Endodermal cell (in vitro differentiated cells): ENCODE data around the gene THAP7. TPM values are rescaled to one million over a fixed set of nuclear protein-coding genes. Genes with fewer than 3 reads are reported as not detected.
A peak's percentile ranks its signal among the peaks of the same experiment; 100 is the strongest.

ENCODE experiments used
- DNase-seq: peaks from one replicate; pipeline ENCODE4 v3.0.0-alpha.2; 2017
- H3K27ac ChIP-seq: 2 replicates; pipeline ENCODE4 v1.5.1; 2013; ENCODE audit warnings: mild to moderate bottlenecking, low read depth, low read length, moderate library complexity
- H3K27me3 ChIP-seq: 2 replicates; pipeline ENCODE4 v1.6.1; 2013; ENCODE audit warnings: mild to moderate bottlenecking, low read length, moderate library complexity; ENCODE audit not compliant: insufficient read depth, control insufficient read depth, poor library complexity, severe bottlenecking
- H3K36me3 ChIP-seq: 2 replicates; pipeline ENCODE4 v1.7.0; 2013; ENCODE audit warnings: mild to moderate bottlenecking, low read length, moderate library complexity; ENCODE audit not compliant: control insufficient read depth, insufficient read depth
- H3K4me1 ChIP-seq: one replicate; pipeline ENCODE4 v1.7.0; 2013; ENCODE audit warnings: low read length; ENCODE audit not compliant: control insufficient read depth, insufficient read depth
- H3K4me3 ChIP-seq: 2 replicates; pipeline ENCODE4 v1.5.1; 2013; ENCODE audit warnings: mild to moderate bottlenecking, low read length, moderate library complexity
- H3K9ac ChIP-seq: 2 replicates; pipeline ENCODE4 v1.6.1; 2013; ENCODE audit warnings: mild to moderate bottlenecking, low read length, moderate library complexity; ENCODE audit not compliant: poor library complexity, severe bottlenecking; ENCODE audit errors: extremely low read depth
- H3K9me3 ChIP-seq: 2 replicates; pipeline ENCODE4 v1.6.1; 2013; ENCODE audit warnings: mild to moderate bottlenecking, low read length, moderate library complexity; ENCODE audit not compliant: control insufficient read depth
- H3K27ac Mint-ChIP-seq: 2 replicates; pipeline ENCODE4 v1.8.0; 2020; ENCODE audit warnings: mixed read lengths
- H3K27me3 Mint-ChIP-seq: 2 replicates; pipeline ENCODE4 v1.8.0; 2021; ENCODE audit warnings: mild to moderate bottlenecking, mixed read lengths; ENCODE audit not compliant: insufficient read depth
- H3K36me3 Mint-ChIP-seq: 2 replicates; pipeline ENCODE4 v1.8.0; 2020; ENCODE audit warnings: low read depth, mixed read lengths
- H3K4me1 Mint-ChIP-seq: 2 replicates; pipeline ENCODE4 v1.8.0; 2020; ENCODE audit warnings: mixed read lengths
- H3K4me3 Mint-ChIP-seq: 2 replicates; pipeline ENCODE4 v1.8.0; 2020; ENCODE audit warnings: mild to moderate bottlenecking, moderate library complexity, mixed read lengths
- H3K9me3 Mint-ChIP-seq: 2 replicates; pipeline ENCODE4 v1.8.0; 2020; ENCODE audit warnings: mild to moderate bottlenecking, mixed read lengths
- WGBS, 2 experiments: methylation state at CpG; one replicate each; pipeline versions ENCODE4 v1.1.5 to v1.1.7; 2013; ENCODE audit warnings: missing lambda C conversion rate in 2 of 2, mixed read lengths in 1 of 2; ENCODE audit not compliant: insufficient coverage in 1 of 2, insufficient read length in 1 of 2; 5-methylcytosine and 5-hydroxymethylcytosine counted together
- total RNA-seq, 2 donors: library from RNA; stranded (reverse); fragmentation: NEBNext Ultra II Directional in 1 of 2; extraction: Animal tissue kit (Norgen Biotek cat#: 25700) in 1 of 2; gene quantifications; 2 replicates in 1 of 2; 3 replicates in 1 of 2; pipeline ENCODE4 v1.2.1, GENCODE V29; 2021
- TF ChIP-seq, protein P1 (sequence below): fragments of 200-600 bp; sonication (generic); conservative IDR thresholded peaks from 2 replicates; pipeline ENCODE4 v1.5.0; 2021; ENCODE audit warnings: antibody characterized with exemption, mild to moderate bottlenecking

The THAP7 gene
- total RNA-seq, 2 donors from 2014 or later, result 16.6 to 19.6 TPM

DNA sequence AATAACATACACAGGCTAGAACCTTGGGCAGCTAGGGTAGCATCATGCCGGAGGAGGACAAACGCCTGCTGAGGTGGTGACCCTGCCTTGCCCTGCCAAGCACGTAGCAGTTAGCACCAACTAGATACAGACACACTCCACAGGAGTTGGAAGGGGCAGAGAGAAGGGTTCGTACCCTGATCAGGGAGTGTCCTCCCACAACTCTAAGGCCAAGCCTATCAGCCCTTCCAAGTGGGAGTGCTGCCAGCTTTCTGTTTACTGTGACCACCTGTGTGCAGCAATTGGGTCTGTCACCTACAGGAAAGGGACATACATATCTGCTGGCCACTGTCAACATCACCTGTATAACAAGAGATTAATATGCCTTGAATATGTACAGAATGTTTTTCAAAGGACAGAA, 1.9 kb upstream of the THAP7 start:
- Mint-ChIP-seq H3K4me1 (peaks cover 12% of the 10 kb centered on the region), H3K4me3 (peak overlapping the region; percentile 84), H3K27ac (no peak overlapping the region), H3K36me3 (no peaks in the 10 kb centered on the region), H3K9me3 (no peaks in the 10 kb centered on the region), H3K27me3 (no peaks in the 10 kb centered on the region)
- peaks cover 11% of the 10 kb centered on the region for H3K4me1 ChIP-seq
- H3K27ac ChIP-seq, result no peak overlapping the region
- H3K27me3 ChIP-seq, result no peaks in the 10 kb centered on the region
- peak overlapping the region; percentile 91 for H3K4me3 ChIP-seq
- whole genome bisulfite sequencing, 2 experiments, result 93 to 95% methylated on average over 3 to 4 of the region's 4 CpGs
- no peak overlapping the region for H3K9ac ChIP-seq
- no peaks in the 10 kb centered on the region for H3K36me3 ChIP-seq
- no peak for DNase-seq
- no peaks in the 10 kb centered on the region for H3K9me3 ChIP-seq
- TF ChIP-seq, protein P1, sequence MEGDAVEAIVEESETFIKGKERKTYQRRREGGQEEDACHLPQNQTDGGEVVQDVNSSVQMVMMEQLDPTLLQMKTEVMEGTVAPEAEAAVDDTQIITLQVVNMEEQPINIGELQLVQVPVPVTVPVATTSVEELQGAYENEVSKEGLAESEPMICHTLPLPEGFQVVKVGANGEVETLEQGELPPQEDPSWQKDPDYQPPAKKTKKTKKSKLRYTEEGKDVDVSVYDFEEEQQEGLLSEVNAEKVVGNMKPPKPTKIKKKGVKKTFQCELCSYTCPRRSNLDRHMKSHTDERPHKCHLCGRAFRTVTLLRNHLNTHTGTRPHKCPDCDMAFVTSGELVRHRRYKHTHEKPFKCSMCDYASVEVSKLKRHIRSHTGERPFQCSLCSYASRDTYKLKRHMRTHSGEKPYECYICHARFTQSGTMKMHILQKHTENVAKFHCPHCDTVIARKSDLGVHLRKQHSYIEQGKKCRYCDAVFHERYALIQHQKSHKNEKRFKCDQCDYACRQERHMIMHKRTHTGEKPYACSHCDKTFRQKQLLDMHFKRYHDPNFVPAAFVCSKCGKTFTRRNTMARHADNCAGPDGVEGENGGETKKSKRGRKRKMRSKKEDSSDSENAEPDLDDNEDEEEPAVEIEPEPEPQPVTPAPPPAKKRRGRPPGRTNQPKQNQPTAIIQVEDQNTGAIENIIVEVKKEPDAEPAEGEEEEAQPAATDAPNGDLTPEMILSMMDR, result no peak

DNA sequence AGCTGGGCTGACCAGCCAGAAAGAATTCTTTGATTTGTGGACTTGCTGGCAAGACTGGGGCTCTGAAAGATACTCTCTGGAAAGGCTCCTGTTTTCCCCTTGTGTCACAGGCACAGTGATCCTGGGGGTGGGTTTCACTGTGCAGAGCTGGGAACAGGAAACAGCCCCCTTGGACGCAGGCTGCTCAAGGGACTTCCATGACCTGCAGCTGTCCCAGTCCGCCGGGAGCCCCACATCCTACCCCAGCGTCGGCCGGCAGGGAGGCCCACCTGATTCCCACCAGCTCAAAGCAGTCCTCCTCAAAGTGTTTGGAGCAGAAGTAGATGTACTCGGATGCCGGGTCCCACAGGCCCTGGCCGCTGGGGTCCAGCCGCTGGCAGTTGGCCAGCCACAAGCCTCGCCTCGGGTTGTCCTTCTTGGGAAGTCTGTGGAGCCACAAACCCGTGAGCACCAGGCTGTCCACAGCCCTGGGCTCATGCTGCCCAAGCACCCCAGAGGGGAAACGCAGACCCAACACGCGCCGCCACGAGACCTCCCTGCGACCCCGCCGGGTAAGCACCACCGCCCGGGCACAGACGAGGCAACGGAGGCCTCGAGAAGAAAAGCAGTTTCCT, 824 bp downstream of the THAP7 start:
- TF ChIP-seq, protein P1, result no peak
- Mint-ChIP-seq H3K4me3 (peak overlapping the region; percentile 84), H3K27ac (peak overlapping the region; percentile 92), H3K4me1 (peaks cover 12% of the 10 kb centered on the region), H3K36me3 (peaks cover 3% of the 10 kb centered on the region), H3K9me3 (no peaks in the 10 kb centered on the region), H3K27me3 (no peaks in the 10 kb centered on the region)
- Histone ChIP-seq H3K9ac (peak overlapping the region; percentile 85), H3K4me3 (peak overlapping the region; percentile 91), H3K27me3 (no peaks in the 10 kb centered on the region), H3K4me1 (peaks cover 11% of the 10 kb centered on the region), H3K27ac (peak overlapping the region; percentile 96), H3K9me3 (no peaks in the 10 kb centered on the region), H3K36me3 (no peaks in the 10 kb centered on the region)
- 23 to 39% methylated on average over 11 to 26 of the region's 26 CpGs for WGBS, 2 experiments
- DNase-seq, result no peak

DNA sequence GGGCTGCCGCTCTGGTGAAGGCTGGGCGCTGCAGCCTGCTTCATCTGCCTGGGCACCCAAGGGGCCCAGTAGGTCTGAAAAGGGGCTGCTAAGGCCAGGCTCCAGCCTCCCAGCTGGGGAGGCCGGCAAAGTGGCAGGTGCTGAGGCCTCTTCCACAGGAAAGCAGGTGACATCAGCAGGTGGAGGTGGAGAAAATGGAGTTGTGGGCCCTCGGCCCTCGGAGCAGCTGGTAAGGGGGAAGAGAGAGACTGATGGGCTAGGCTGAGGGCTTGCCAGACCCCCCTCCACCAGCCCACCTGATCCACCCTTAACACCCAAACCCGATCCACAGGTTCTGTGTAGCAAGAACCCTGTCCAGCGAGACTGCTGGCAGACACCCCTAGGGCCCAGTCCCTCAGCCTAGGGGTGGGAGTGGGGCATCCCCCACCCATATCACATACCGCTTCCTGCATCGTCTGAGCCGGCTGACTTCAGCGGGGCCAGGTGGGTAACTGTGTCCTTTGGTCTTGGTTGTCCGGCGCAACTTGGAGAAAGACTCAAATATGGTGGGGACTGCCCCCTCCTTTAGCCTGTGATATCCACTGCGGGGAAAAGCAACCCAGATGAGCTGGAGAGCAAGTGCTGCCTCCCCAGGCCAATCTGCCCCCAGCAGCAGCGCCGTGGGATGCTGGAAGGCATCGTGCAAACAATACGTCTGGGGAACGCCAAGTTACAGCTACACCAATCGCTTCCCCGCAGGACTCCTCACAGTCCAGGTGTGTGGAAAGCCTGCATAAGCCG, 1.5 kb downstream of the THAP7 start:
- peaks cover 11% of the 10 kb centered on the region for H3K4me1 ChIP-seq
- H3K27me3 ChIP-seq, result no peaks in the 10 kb centered on the region
- H3K27ac Mint-ChIP-seq, result no peak overlapping the region
- H3K27me3 Mint-ChIP-seq, result no peaks in the 10 kb centered on the region
- H3K9me3 ChIP-seq, result no peaks in the 10 kb centered on the region
- H3K27ac ChIP-seq, result no peak overlapping the region
- no peak for DNase-seq
- peak overlapping the region; percentile 85 for H3K9ac ChIP-seq
- H3K36me3 ChIP-seq, result no peaks in the 10 kb centered on the region
- peaks cover 5% of the 10 kb centered on the region for H3K36me3 Mint-ChIP-seq
- WGBS, 2 experiments, result 86 to 88% methylated on average over 16 to 20 of the region's 22 CpGs
- peak overlapping the region; percentile 91 for H3K4me3 ChIP-seq
- H3K4me3 Mint-ChIP-seq, result peak overlapping the region; percentile 84
- no peaks in the 10 kb centered on the region for H3K9me3 Mint-ChIP-seq
- TF ChIP-seq, protein P1, result no peak
- peaks cover 12% of the 10 kb centered on the region for H3K4me1 Mint-ChIP-seq
